Measurements from ENCODE around the gene DNAH17. TPM values are rescaled to one million over a fixed set of nuclear protein-coding genes. Genes with fewer than 3 reads are reported as not detected.

The DNAH17 gene
- polyA plus RNA-seq, 1 of the 3 experiments (the other 2 are of a cell fraction) = not detected

GRCh38 chr17:78435330-78436005 is 141.7 kb downstream of the DNAH17 start:
- H3F3A ChIP-seq (replicated peaks; ENCODE audit: insufficient read depth) = no peaks in the 10 kb centered on the region
- no peak overlapping the region for H3K4me3 ChIP-seq (ENCODE audit: low read depth in 2 of 2, low read length in 1 of 2)
- no peak overlapping the region for H3K27ac ChIP-seq (ENCODE audit: low read depth in 2 of 2, low read length in 1 of 2)
- H3K27me3 ChIP-seq (ENCODE audit: insufficient read depth) = no peaks in the 10 kb centered on the region
- peaks cover 0 to 13% of the 10 kb centered on the region in 2 experiments; a peak in 1 of 4 replicates for H3K4me1 ChIP-seq (ENCODE audit: control insufficient read depth in 1 of 2, insufficient read depth in 2 of 2, low read depth in 1 of 2, low read length in 1 of 2)
- no peaks in the 10 kb centered on the region for H3K36me3 ChIP-seq (replicated peaks in 1 of 2; ENCODE audit: control insufficient read depth in 1 of 2, insufficient read depth in 2 of 2, low read length in 1 of 2)
- no peaks in the 10 kb centered on the region for H3K79me2 ChIP-seq (ENCODE audit: insufficient read depth)
- no peak for TF ChIP-seq REST (IDR thresholded peaks at IDR 0.05; ENCODE audit: low read depth, low read length)
- TF ChIP-seq JUND (IDR thresholded peaks at IDR 0.05) = no peak
- no peak for TF ChIP-seq TEAD4 (IDR thresholded peaks at IDR 0.05; ENCODE audit: borderline replicate concordance, insufficient read depth)
- TF ChIP-seq FOSL2 (IDR thresholded peaks at IDR 0.05; ENCODE audit: borderline replicate concordance, low read depth) = no peak
- TF ChIP-seq RFX5 (IDR thresholded peaks at IDR 0.05; ENCODE audit: low read length) = no peak
- TF ChIP-seq PBX3 (IDR thresholded peaks at IDR 0.05) = no peak
- no peak for TF ChIP-seq YY1 (IDR thresholded peaks at IDR 0.05; ENCODE audit: low read depth)
- TF ChIP-seq RXRA (IDR thresholded peaks at IDR 0.05; ENCODE audit: borderline replicate concordance, low read depth) = no peak
- TF ChIP-seq SIN3A (IDR thresholded peaks at IDR 0.05; ENCODE audit: borderline replicate concordance, low read depth, low read length) = no peak
- TF ChIP-seq GATA2 (CRISPR knock-in tag; IDR thresholded peaks at IDR 0.05) = no peak
- TF ChIP-seq USF1 (IDR thresholded peaks at IDR 0.05; ENCODE audit: borderline replicate concordance, low read depth) = no peak
- no peak for TF ChIP-seq GABPA (IDR thresholded peaks at IDR 0.05; ENCODE audit: low read depth)
- no peak for TF ChIP-seq RAD21 (IDR thresholded peaks at IDR 0.05; ENCODE audit: low read length)
- TF ChIP-seq MXI1 (IDR thresholded peaks at IDR 0.05; ENCODE audit: low read depth, low read length) = no peak
- TF ChIP-seq SMC3 (IDR thresholded peaks at IDR 0.05; ENCODE audit: low read depth, low read length) = no peak
- no peak for TF ChIP-seq EP300 (IDR thresholded peaks at IDR 0.05; ENCODE audit: borderline replicate concordance in 1 of 2, low read depth in 1 of 2, low read length in 1 of 2)
- H3K4me2 ChIP-seq = no peak overlapping the region
- H3K9me2 ChIP-seq = no peaks in the 10 kb centered on the region
- no peak overlapping the region for H3K9ac ChIP-seq
- 82% methylated on average over 19 of the region's 19 CpGs for WGBS (ENCODE audit: low lambda C conversion rate)
- no peaks in the 10 kb centered on the region for H3K9me3 ChIP-seq
- POLR2A ChIA-PET = no interaction called here
- H4K20me1 ChIP-seq (ENCODE audit: insufficient read depth) = no peaks in the 10 kb centered on the region
- H2AFZ ChIP-seq (ENCODE audit: low read depth) = no peak overlapping the region
- no peak for DNase-seq
- CTCF ChIA-PET = interaction anchor here (0.6 to 6.8 kb wide), 6 partner anchors 10 to 303 kb away, joined by 3 to 54 read pairs (median 8); no protein-coding TSS in a partner anchor

Data from SK-N-SH (cell line).